GM23338 (cell line): ENCODE results near the gene AGPAT3. TPM values are rescaled to one million over a fixed set of nuclear protein-coding genes. Genes with fewer than 3 reads are reported as not detected.

Experiments used
- ATAC-seq: fragments of 200-7000 bp; cut with Tn5 transposase; 3 replicates; pipeline ENCODE4 v1.9.1; 2020
- DNase-seq: peaks from one replicate; pipeline ENCODE4 v3.0.0-alpha.2; 2015; ENCODE audit warnings: low spot score
- H2AFZ ChIP-seq: fragments of 200-600 bp; sonication (generic); 2 replicates; pipeline ENCODE4 v1.8.0; 2016; ENCODE audit warnings: antibody characterized with exemption, mild to moderate bottlenecking, moderate library complexity
- H3F3A ChIP-seq: fragments of 200-600 bp; sonication (generic); replicated peaks from 2 replicates; pipeline ENCODE4 v1.8.0; 2017; ENCODE audit warnings: antibody characterized with exemption, mixed run types, low read depth
- H3K27ac ChIP-seq: fragments of 200-600 bp; sonication (generic); 2 replicates; pipeline ENCODE4 v1.6.1; 2016; ENCODE audit warnings: low read depth
- H3K27me3 ChIP-seq: fragments of 200-600 bp; sonication (generic); 2 replicates; pipeline ENCODE4 v1.8.0; 2016; ENCODE audit warnings: mild to moderate bottlenecking, mixed run types, moderate library complexity; ENCODE audit not compliant: insufficient read depth
- H3K36me3 ChIP-seq: fragments of 200-600 bp; sonication (generic); 2 replicates; pipeline ENCODE4 v1.8.0; 2016; ENCODE audit warnings: mild to moderate bottlenecking; ENCODE audit not compliant: insufficient read depth
- H3K4me1 ChIP-seq: fragments of 200-600 bp; sonication (generic); 2 replicates; pipeline ENCODE4 v1.8.0; 2016; ENCODE audit warnings: mild to moderate bottlenecking, moderate library complexity; ENCODE audit not compliant: insufficient read depth
- H3K4me2 ChIP-seq: fragments of 200-600 bp; sonication (generic); 2 replicates; pipeline ENCODE4 v1.7.1; 2017; ENCODE audit warnings: mixed run types
- H3K4me3 ChIP-seq: fragments of 200-600 bp; sonication (generic); 2 replicates; pipeline ENCODE4 v1.6.1; 2016; ENCODE audit warnings: mixed run types
- H3K79me2 ChIP-seq: fragments of 200-600 bp; sonication (generic); replicated peaks from 2 replicates; pipeline ENCODE4 v1.8.0; 2017; ENCODE audit warnings: mild to moderate bottlenecking; ENCODE audit not compliant: insufficient read depth
- H3K9me2 ChIP-seq: fragments of 200-600 bp; sonication (generic); 2 replicates; pipeline ENCODE4 v1.8.0; 2017; ENCODE audit not compliant: insufficient read depth
- H4K20me1 ChIP-seq: fragments of 200-600 bp; sonication (generic); replicated peaks from 2 replicates; pipeline ENCODE4 v1.8.0; 2017; ENCODE audit warnings: mild to moderate bottlenecking; ENCODE audit not compliant: insufficient read depth
- H3K27ac Mint-ChIP-seq: 2 replicates; pipeline ENCODE4 v1.8.0; 2020; ENCODE audit warnings: inconsistent platforms, mild to moderate bottlenecking, moderate library complexity, mixed read lengths
- H3K27me3 Mint-ChIP-seq: 3 replicates; pipeline ENCODE4 v1.8.0; 2022; ENCODE audit warnings: low read depth, mild to moderate bottlenecking, moderate library complexity, mixed read lengths, inconsistent platforms; ENCODE audit not compliant: insufficient read depth, poor library complexity
- H3K36me3 Mint-ChIP-seq: 3 replicates; pipeline ENCODE4 v1.8.0; 2021; ENCODE audit warnings: low read depth, mild to moderate bottlenecking, inconsistent platforms, moderate library complexity, mixed read lengths
- H3K4me1 Mint-ChIP-seq: 3 replicates; pipeline ENCODE4 v1.8.0; 2020; ENCODE audit warnings: mild to moderate bottlenecking, inconsistent platforms, mixed read lengths
- H3K4me3 Mint-ChIP-seq: 3 replicates; pipeline ENCODE4 v1.8.0; 2021; ENCODE audit warnings: moderate library complexity, mild to moderate bottlenecking, inconsistent platforms, mixed read lengths
- H3K9me3 Mint-ChIP-seq: 3 replicates; pipeline ENCODE4 v1.8.0; 2020; ENCODE audit warnings: moderate library complexity, mild to moderate bottlenecking, inconsistent platforms, mixed read lengths
- CREB1 ChIP-seq: fragments of 250-450 bp; sonication (Bioruptor Pico); IDR thresholded peaks from 2 replicates; pipeline ENCODE4 v1.5.0; 2020; ENCODE audit warnings: low read depth, mild to moderate bottlenecking, moderate library complexity
- EZH2 ChIP-seq: fragments of 200-600 bp; sonication (generic); IDR thresholded peaks from one replicate; pipeline ENCODE4 v1.8.0; 2017; ENCODE audit warnings: antibody characterized with exemption, mild to moderate bottlenecking, low read depth; ENCODE audit not compliant: unreplicated experiment
- EZH2phosphoT487 ChIP-seq: fragments of 200-600 bp; sonication (generic); IDR thresholded peaks from one replicate; pipeline ENCODE4 v1.8.1; 2018; ENCODE audit warnings: antibody characterized with exemption; ENCODE audit not compliant: unreplicated experiment
- JUNB ChIP-seq: IDR thresholded peaks from one replicate; pipeline ENCODE4 v1.6.1; 2016; ENCODE audit warnings: antibody characterized with exemption; ENCODE audit not compliant: unreplicated experiment
- NANOG ChIP-seq: IDR thresholded peaks from 2 replicates; pipeline ENCODE4 v1.6.1; 2016; ENCODE audit warnings: antibody characterized with exemption, borderline replicate concordance
- POLR2AphosphoS5 ChIP-seq: IDR thresholded peaks from 2 replicates; pipeline ENCODE4 v1.6.1; 2016; ENCODE audit warnings: antibody characterized with exemption, low read depth
- STAT1 ChIP-seq: IDR thresholded peaks from one replicate; pipeline ENCODE4 v1.6.1; 2016; ENCODE audit warnings: antibody characterized with exemption; ENCODE audit not compliant: unreplicated experiment
- ZNF114 ChIP-seq: fragments of 250-450 bp; sonication (Bioruptor Pico); IDR thresholded peaks from 2 replicates; pipeline ENCODE4 v1.5.0; 2020; ENCODE audit warnings: mild to moderate bottlenecking, moderate library complexity
- ZNF331 ChIP-seq: fragments of 250-450 bp; sonication (Bioruptor Pico); IDR thresholded peaks from 2 replicates; pipeline ENCODE4 v1.5.0; 2020; ENCODE audit warnings: low read depth, mild to moderate bottlenecking, moderate library complexity
- polyA plus RNA-seq: library from polyadenylated mRNA; unstranded; fragments of >200 nt; fragmentation: Nextera tagmentation; extraction: Ambion mirVana; gene quantifications from 2 replicates; pipeline ENCODE4 v1.2.1, GENCODE V29; 2016
- total RNA-seq: library from RNA; depleted of rRNA; stranded (reverse); fragments of >200 nt; shearing (Covaris generic); gene quantifications from 2 replicates; pipeline ENCODE4 v1.2.3, GENCODE V29; 2014
- TF ChIP-seq, protein P1 (sequence below), 2 experiments: fragments of 200-600 bp in 1 of 2; sonication (generic) in 1 of 2; conservative IDR thresholded peaks; 2 replicates each; pipeline versions ENCODE4 v1.5.1 to v1.6.1; 2016 to 2017; ENCODE audit warnings: antibody characterized with exemption in 2 of 2, low read depth in 2 of 2, mild to moderate bottlenecking in 2 of 2, moderate library complexity in 1 of 2
- TF ChIP-seq, protein P2 (sequence below): IDR thresholded peaks from one replicate; pipeline ENCODE4 v1.6.1; 2018; ENCODE audit warnings: antibody characterized with exemption; ENCODE audit not compliant: unreplicated experiment
- TF ChIP-seq, protein P3 (sequence below): IDR thresholded peaks from 2 replicates; pipeline ENCODE4 v1.6.1; 2016; ENCODE audit warnings: antibody characterized with exemption

Gene AGPAT3
- total and polyA plus RNA-seq, 2 experiments from 2014 or later: 2.1 to 6.1 TPM

DNA sequence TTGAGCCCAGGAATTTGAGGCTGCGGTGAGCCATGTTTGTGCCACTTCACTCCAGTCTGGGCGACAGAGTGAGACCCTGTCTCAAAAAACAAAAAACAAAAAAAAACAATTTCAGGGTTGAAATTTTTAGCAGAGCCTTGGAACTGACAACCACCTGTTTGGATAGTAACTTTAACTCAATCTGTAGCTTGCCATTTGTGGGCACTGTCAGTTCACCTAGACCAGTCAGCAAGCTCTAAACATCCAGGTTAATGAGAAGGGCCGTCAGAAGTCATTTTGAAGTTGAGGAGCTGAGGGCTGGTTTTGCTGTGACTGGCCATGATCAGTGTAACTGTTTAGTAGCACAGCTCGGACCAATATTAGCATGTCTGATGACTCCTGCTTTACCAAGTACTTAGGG lies 155.5 kb downstream of the AGPAT3 start:
- Histone ChIP-seq H4K20me1 (peaks cover 64% of the 10 kb centered on the region), H2AFZ (no peak overlapping the region), H3K4me1 (peaks cover 14% of the 10 kb centered on the region), H3K4me2 (no peak overlapping the region), H3F3A (no peaks in the 10 kb centered on the region), H3K36me3 (no peaks in the 10 kb centered on the region), H3K4me3 (no peak overlapping the region), H3K27ac (no peak overlapping the region), H3K27me3 (no peaks in the 10 kb centered on the region), H3K9me2 (no peaks in the 10 kb centered on the region), H3K79me2 (peaks cover 100% of the 10 kb centered on the region)
- no peaks in the 10 kb centered on the region for H3K9me3 Mint-ChIP-seq
- peaks cover 21% of the 10 kb centered on the region for H3K4me1 Mint-ChIP-seq
- TF ChIP-seq EZH2: no peak
- TF ChIP-seq JUNB: no peak
- TF ChIP-seq, protein P1, sequence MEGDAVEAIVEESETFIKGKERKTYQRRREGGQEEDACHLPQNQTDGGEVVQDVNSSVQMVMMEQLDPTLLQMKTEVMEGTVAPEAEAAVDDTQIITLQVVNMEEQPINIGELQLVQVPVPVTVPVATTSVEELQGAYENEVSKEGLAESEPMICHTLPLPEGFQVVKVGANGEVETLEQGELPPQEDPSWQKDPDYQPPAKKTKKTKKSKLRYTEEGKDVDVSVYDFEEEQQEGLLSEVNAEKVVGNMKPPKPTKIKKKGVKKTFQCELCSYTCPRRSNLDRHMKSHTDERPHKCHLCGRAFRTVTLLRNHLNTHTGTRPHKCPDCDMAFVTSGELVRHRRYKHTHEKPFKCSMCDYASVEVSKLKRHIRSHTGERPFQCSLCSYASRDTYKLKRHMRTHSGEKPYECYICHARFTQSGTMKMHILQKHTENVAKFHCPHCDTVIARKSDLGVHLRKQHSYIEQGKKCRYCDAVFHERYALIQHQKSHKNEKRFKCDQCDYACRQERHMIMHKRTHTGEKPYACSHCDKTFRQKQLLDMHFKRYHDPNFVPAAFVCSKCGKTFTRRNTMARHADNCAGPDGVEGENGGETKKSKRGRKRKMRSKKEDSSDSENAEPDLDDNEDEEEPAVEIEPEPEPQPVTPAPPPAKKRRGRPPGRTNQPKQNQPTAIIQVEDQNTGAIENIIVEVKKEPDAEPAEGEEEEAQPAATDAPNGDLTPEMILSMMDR (conservative IDR thresholded peaks at IDR 0.05; ENCODE audit: low read depth in 2 of 2): no peak
- TF ChIP-seq CREB1 (CRISPR knock-in tag): no peak
- TF ChIP-seq, protein P2, sequence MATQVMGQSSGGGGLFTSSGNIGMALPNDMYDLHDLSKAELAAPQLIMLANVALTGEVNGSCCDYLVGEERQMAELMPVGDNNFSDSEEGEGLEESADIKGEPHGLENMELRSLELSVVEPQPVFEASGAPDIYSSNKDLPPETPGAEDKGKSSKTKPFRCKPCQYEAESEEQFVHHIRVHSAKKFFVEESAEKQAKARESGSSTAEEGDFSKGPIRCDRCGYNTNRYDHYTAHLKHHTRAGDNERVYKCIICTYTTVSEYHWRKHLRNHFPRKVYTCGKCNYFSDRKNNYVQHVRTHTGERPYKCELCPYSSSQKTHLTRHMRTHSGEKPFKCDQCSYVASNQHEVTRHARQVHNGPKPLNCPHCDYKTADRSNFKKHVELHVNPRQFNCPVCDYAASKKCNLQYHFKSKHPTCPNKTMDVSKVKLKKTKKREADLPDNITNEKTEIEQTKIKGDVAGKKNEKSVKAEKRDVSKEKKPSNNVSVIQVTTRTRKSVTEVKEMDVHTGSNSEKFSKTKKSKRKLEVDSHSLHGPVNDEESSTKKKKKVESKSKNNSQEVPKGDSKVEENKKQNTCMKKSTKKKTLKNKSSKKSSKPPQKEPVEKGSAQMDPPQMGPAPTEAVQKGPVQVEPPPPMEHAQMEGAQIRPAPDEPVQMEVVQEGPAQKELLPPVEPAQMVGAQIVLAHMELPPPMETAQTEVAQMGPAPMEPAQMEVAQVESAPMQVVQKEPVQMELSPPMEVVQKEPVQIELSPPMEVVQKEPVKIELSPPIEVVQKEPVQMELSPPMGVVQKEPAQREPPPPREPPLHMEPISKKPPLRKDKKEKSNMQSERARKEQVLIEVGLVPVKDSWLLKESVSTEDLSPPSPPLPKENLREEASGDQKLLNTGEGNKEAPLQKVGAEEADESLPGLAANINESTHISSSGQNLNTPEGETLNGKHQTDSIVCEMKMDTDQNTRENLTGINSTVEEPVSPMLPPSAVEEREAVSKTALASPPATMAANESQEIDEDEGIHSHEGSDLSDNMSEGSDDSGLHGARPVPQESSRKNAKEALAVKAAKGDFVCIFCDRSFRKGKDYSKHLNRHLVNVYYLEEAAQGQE: no peak
- TF ChIP-seq EZH2phosphoT487: no peak
- no peak for TF ChIP-seq ZNF114
- TF ChIP-seq, protein P3, sequence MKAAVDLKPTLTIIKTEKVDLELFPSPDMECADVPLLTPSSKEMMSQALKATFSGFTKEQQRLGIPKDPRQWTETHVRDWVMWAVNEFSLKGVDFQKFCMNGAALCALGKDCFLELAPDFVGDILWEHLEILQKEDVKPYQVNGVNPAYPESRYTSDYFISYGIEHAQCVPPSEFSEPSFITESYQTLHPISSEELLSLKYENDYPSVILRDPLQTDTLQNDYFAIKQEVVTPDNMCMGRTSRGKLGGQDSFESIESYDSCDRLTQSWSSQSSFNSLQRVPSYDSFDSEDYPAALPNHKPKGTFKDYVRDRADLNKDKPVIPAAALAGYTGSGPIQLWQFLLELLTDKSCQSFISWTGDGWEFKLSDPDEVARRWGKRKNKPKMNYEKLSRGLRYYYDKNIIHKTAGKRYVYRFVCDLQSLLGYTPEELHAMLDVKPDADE: no peak
- no peak for TF ChIP-seq STAT1
- H3K27me3 Mint-ChIP-seq: peaks cover under 1% of the 10 kb centered on the region
- no peak overlapping the region for H3K27ac Mint-ChIP-seq
- no peaks in the 10 kb centered on the region for H3K36me3 Mint-ChIP-seq
- ATAC-seq (no peak), DNase-seq (no peak)
- H3K4me3 Mint-ChIP-seq: no peak overlapping the region

DNA sequence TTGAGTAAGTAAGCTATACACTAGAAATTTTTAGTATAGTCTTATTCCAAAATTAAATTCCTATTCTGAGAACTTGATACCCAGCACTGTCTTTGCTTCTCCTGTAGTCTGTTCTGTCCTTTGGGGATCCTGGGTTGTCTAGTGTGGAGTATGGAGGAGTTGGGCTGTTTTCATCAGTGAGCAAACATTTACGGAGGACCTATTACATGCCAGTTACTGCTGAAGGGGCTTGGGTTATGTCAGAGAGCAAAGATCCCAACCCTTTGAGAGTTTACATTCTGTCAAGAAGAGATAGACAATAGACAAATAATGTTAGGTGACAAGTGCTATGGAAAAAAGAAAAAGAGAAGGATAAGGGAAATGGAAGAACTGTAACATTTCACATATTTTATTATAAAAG lies 156.0 kb downstream of the AGPAT3 start:
- H3K79me2 ChIP-seq: peaks cover 100% of the 10 kb centered on the region
- Mint-ChIP-seq H3K27me3 (peaks cover 4% of the 10 kb centered on the region), H3K4me1 (peaks cover 23% of the 10 kb centered on the region), H3K27ac (no peak overlapping the region), H3K36me3 (no peaks in the 10 kb centered on the region), H3K9me3 (no peaks in the 10 kb centered on the region), H3K4me3 (no peak overlapping the region)
- H3K9me2 ChIP-seq: no peaks in the 10 kb centered on the region
- DNase-seq (no peak), ATAC-seq (no peak)
- no peak overlapping the region for H3K4me3 ChIP-seq
- no peaks in the 10 kb centered on the region for H3K27me3 ChIP-seq
- H4K20me1 ChIP-seq: peaks cover 63% of the 10 kb centered on the region
- no peaks in the 10 kb centered on the region for H3F3A ChIP-seq
- no peak overlapping the region for H3K27ac ChIP-seq
- no peak overlapping the region for H2AFZ ChIP-seq
- H3K4me2 ChIP-seq: no peak overlapping the region
- H3K36me3 ChIP-seq: no peaks in the 10 kb centered on the region
- H3K4me1 ChIP-seq: peaks cover 19% of the 10 kb centered on the region
- TF ChIP-seq STAT1 (no peak), ZNF331 (no peak), JUNB (no peak), CREB1 (CRISPR knock-in tag) (no peak), NANOG (no peak), POLR2AphosphoS5 (no peak)
- TF ChIP-seq, protein P3: no peak
